MM.1S (cell line): ENCODE measurements around the gene NMRK1.

Experiments used
- DNase-seq: peaks from one replicate; pipeline ENCODE4 v3.0.0-alpha.2; 2015
- H2AFZ ChIP-seq: fragments of 300-600 bp; sonication (generic); 2 replicates; pipeline ENCODE4 v1.6.0; 2016; ENCODE audit warnings: antibody characterized with exemption, low read length
- H3F3A ChIP-seq: fragments of 300-600 bp; sonication (generic); 2 replicates; pipeline ENCODE4 v1.6.1; 2016; ENCODE audit warnings: mild to moderate bottlenecking, antibody characterized with exemption, low read length, moderate library complexity, mixed read lengths; ENCODE audit not compliant: insufficient read depth
- H3K27ac ChIP-seq: fragments of 300-600 bp; sonication (generic); 2 replicates; pipeline ENCODE4 v1.5.1; 2016; ENCODE audit warnings: mild to moderate bottlenecking, low read length
- H3K27me3 ChIP-seq: fragments of 300-600 bp; sonication (generic); replicated peaks from 2 replicates; pipeline ENCODE4 v1.6.0; 2016; ENCODE audit warnings: low read length; ENCODE audit not compliant: insufficient read depth
- H3K36me3 ChIP-seq: fragments of 300-600 bp; sonication (generic); replicated peaks from 2 replicates; pipeline ENCODE4 v1.6.1; 2016; ENCODE audit warnings: mild to moderate bottlenecking, low read length, mixed read lengths; ENCODE audit not compliant: insufficient read depth
- H3K4me1 ChIP-seq: fragments of 300-600 bp; sonication (generic); 2 replicates; pipeline ENCODE4 v1.6.1; 2016; ENCODE audit warnings: low read length, mixed read lengths
- H3K4me2 ChIP-seq: fragments of 300-600 bp; sonication (generic); 2 replicates; pipeline ENCODE4 v1.6.0; 2016; ENCODE audit warnings: low read depth, low read length
- H3K4me3 ChIP-seq: fragments of 300-600 bp; sonication (generic); 2 replicates; pipeline ENCODE4 v1.5.1; 2016; ENCODE audit warnings: low read length, mixed read lengths
- H3K79me2 ChIP-seq: fragments of 300-600 bp; sonication (generic); 2 replicates; pipeline ENCODE4 v1.6.1; 2016; ENCODE audit warnings: mixed run types, low read length, mixed read lengths
- H3K9ac ChIP-seq: fragments of 300-600 bp; sonication (generic); 2 replicates; pipeline ENCODE4 v1.6.1; 2016; ENCODE audit warnings: low read length, mixed read lengths
- H3K9me2 ChIP-seq: fragments of 300-600 bp; sonication (generic); replicated peaks from 2 replicates; pipeline ENCODE4 v1.6.1; 2016; ENCODE audit warnings: mild to moderate bottlenecking, low read length, mixed read lengths; ENCODE audit not compliant: insufficient read depth
- H3K9me3 ChIP-seq: fragments of 300-600 bp; sonication (generic); replicated peaks from 2 replicates; pipeline ENCODE4 v1.6.1; 2016; ENCODE audit warnings: mild to moderate bottlenecking, low read length, mixed read lengths; ENCODE audit not compliant: insufficient read depth
- H4K20me1 ChIP-seq: fragments of 300-600 bp; sonication (generic); 2 replicates; pipeline ENCODE4 v1.6.1; 2016; ENCODE audit warnings: mild to moderate bottlenecking, low read length, moderate library complexity, mixed read lengths; ENCODE audit not compliant: insufficient read depth
- CTCF ChIP-seq: fragments of 300-600 bp; sonication (generic); IDR thresholded peaks from 2 replicates; pipeline ENCODE4 v1.5.1; 2016; ENCODE audit warnings: antibody characterized with exemption, low read length, mixed read lengths
- EZH2 ChIP-seq: fragments of 300-600 bp; sonication (generic); optimal IDR thresholded peaks from 2 replicates; pipeline ENCODE3; 2017; ENCODE audit warnings: low read depth, mild to moderate bottlenecking, antibody characterized with exemption, low read length, mixed read lengths
- EZH2phosphoT487 ChIP-seq: fragments of 300-600 bp; sonication (generic); IDR thresholded peaks from 2 replicates; pipeline ENCODE4 v1.6.1; 2018; ENCODE audit warnings: antibody characterized with exemption, low read length

The NMRK1 gene

GRCh38 chr9:75083188-75083970, 4.6 kb downstream of the NMRK1 start:
- no peak for DNase-seq
- Histone ChIP-seq H3K27me3 (no peaks in the 10 kb centered on the region), H3K4me1 (peaks cover 12% of the 10 kb centered on the region; the same call in 1 of the 2 replicates), H3K36me3 (no peaks in the 10 kb centered on the region), H3K4me3 (no peak overlapping the region), H3K27ac (no peak overlapping the region), H2AFZ (no peak overlapping the region), H3K4me2 (no peak overlapping the region), H3K9me3 (no peaks in the 10 kb centered on the region), H3K79me2 (peaks cover 28% of the 10 kb centered on the region), H3F3A (peaks cover 17% of the 10 kb centered on the region), H3K9me2 (no peaks in the 10 kb centered on the region), H3K9ac (no peak overlapping the region), H4K20me1 (no peaks in the 10 kb centered on the region)
- no peak for TF ChIP-seq CTCF
- no peak for TF ChIP-seq EZH2
- no peak for TF ChIP-seq EZH2phosphoT487

DNA sequence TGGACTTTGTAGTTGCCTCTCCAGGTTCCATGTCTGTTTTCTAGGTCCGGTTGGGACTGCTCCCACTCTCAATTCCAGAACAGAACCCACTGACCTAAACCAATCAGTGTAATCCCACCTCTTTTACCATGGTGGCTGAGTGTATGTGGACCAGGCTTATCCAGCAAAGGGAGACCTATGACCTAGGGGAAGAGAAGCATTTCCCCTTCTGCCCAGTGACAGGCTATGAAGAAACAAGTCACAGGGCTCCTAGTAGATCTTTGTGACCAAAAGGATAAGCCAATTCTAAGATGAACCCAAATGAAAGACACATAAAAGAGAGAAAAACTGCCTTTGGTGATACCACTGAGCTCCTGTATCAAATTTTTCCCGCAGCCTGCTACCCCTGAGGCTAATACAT, 6.3 kb downstream of the NMRK1 start:
- H3K27me3 ChIP-seq: no peaks in the 10 kb centered on the region
- H3K9me2 ChIP-seq: no peaks in the 10 kb centered on the region

DNA sequence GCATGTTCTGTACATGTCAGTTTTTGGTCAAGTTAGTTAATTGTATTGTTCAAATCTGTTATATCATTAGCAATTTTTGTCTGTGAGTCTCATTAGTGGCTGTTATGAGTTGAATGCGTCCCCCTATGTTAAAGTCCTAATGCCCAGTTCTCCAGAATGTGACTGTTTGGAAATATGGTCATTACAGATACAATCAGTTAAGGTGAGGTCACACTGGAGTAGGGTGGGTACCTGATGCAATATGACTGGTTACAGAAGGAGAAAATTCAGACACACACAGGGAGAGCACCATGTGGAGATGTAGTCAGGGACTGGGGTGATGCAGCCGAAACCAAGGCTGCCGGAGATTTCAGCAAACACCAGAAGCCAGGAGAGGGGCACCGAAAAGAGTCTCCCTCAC, 15.1 kb downstream of the NMRK1 start:
- no peaks in the 10 kb centered on the region for H3K9me2 ChIP-seq
- peaks cover 17% of the 10 kb centered on the region for H3K4me1 ChIP-seq
- peaks cover 11% of the 10 kb centered on the region; the same call in 1 of the 2 replicates for H3F3A ChIP-seq
- H3K27me3 ChIP-seq: no peaks in the 10 kb centered on the region
- no peaks in the 10 kb centered on the region for H3K36me3 ChIP-seq
- TF ChIP-seq EZH2phosphoT487: no peak
- TF ChIP-seq EZH2: no peak
- TF ChIP-seq CTCF: no peak
- no peak overlapping the region for H3K27ac ChIP-seq
- H3K9ac ChIP-seq: no peak overlapping the region
- H4K20me1 ChIP-seq: no peaks in the 10 kb centered on the region
- no peak for DNase-seq
- no peak overlapping the region for H3K4me2 ChIP-seq
- H3K9me3 ChIP-seq: no peaks in the 10 kb centered on the region
- no peak overlapping the region for H2AFZ ChIP-seq
- H3K4me3 ChIP-seq: no peak overlapping the region
- no peaks in the 10 kb centered on the region for H3K79me2 ChIP-seq

More for the DNA sequence above, 6.3 kb downstream of the NMRK1 start:
- H3K4me2 ChIP-seq: no peak overlapping the region
- H3K27ac ChIP-seq: no peak overlapping the region
- peaks cover 23% of the 10 kb centered on the region for H3K79me2 ChIP-seq
- no peaks in the 10 kb centered on the region for H4K20me1 ChIP-seq
- H3K4me3 ChIP-seq: no peak overlapping the region
- H3K9me3 ChIP-seq: no peaks in the 10 kb centered on the region
- DNase-seq: no peak
- H3F3A ChIP-seq: peaks cover 13% of the 10 kb centered on the region
- H3K9ac ChIP-seq: no peak overlapping the region
- no peaks in the 10 kb centered on the region for H3K36me3 ChIP-seq
- peaks cover 20% of the 10 kb centered on the region; the same call in 1 of the 2 replicates for H3K4me1 ChIP-seq
- no peak for TF ChIP-seq EZH2
- TF ChIP-seq EZH2phosphoT487: no peak
- H2AFZ ChIP-seq: no peak overlapping the region

GRCh38 chr9:75071530-75072122, 16.3 kb downstream of the NMRK1 start:
- H3K9ac ChIP-seq: no peak overlapping the region
- H3K4me1 ChIP-seq: peaks cover 13% of the 10 kb centered on the region
- no peaks in the 10 kb centered on the region for H4K20me1 ChIP-seq
- no peaks in the 10 kb centered on the region for H3K27me3 ChIP-seq
- no peaks in the 10 kb centered on the region for H3K9me2 ChIP-seq
- no peaks in the 10 kb centered on the region for H3K9me3 ChIP-seq
- TF ChIP-seq CTCF (no peak), EZH2phosphoT487 (no peak)
- H2AFZ ChIP-seq: no peak overlapping the region
- no peaks in the 10 kb centered on the region for H3K79me2 ChIP-seq
- no peaks in the 10 kb centered on the region for H3K36me3 ChIP-seq
- 0 out of 2 replicates have a peak, but pooled peaks cover 7% of the 10 kb centered on the region for H3F3A ChIP-seq
- DNase-seq: peak; percentile 54
- H3K4me3 ChIP-seq: no peak overlapping the region
- H3K27ac ChIP-seq: peak overlapping the region; percentile 42; the same call in 1 of the 2 replicates
- peak overlapping the region; percentile 19; the same call in 1 of the 2 replicates for H3K4me2 ChIP-seq
